ENCODE measurements around the gene PRKRIP1.

- no peak for TF ChIP-seq CTCF (IDR thresholded peaks at IDR 0.05; ENCODE audit: low read depth, low read length)
- TF ChIP-seq MYC (IDR thresholded peaks at IDR 0.05; ENCODE audit: low read depth, low read length), result no peak
- TF ChIP-seq, protein P1, sequence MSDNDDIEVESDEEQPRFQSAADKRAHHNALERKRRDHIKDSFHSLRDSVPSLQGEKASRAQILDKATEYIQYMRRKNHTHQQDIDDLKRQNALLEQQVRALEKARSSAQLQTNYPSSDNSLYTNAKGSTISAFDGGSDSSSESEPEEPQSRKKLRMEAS (IDR thresholded peaks at IDR 0.05; ENCODE audit: low read depth, low read length), result no peak
- TF ChIP-seq POLR2A (IDR thresholded peaks at IDR 0.05; ENCODE audit: extremely low read depth, insufficient read length), result no peak
These were observed 59.4 kb downstream of the PRKRIP1 start for GRCh38 chr7:102455596-102455995.

All from NB4 (cell line).